Caco-2 (cell line): ENCODE results near the gene OR8G5. TPM values are rescaled to one million over a fixed set of nuclear protein-coding genes. Genes with fewer than 3 reads are reported as not detected.

Experiments used
- BruUV-seq: library from RNA; stranded (reverse); fragments of 400-500 nt; replicated peaks from 2 replicates; lab custom pipeline; 2021; lab: Mats Ljungman, UMichigan
- CTCF ChIA-PET: fragments of 300-600 bp; sonication (Branson Sonifier 250); formaldehyde crosslinking; loops from one replicate; lab custom pipeline; 2022; ENCODE audit warnings: antibody characterized with exemption; lab: Charles Lee
- POLR2A ChIA-PET: fragments of 300-600 bp; sonication (Branson Sonifier 250); formaldehyde crosslinking; loops from one replicate; lab custom pipeline; 2022; ENCODE audit warnings: antibody characterized with exemption; lab: Charles Lee
- DNase-seq, 2 experiments: peaks; one replicate each; pipeline versions ENCODE4 v3.0.0 to v3.0.0-alpha.2; 2020 to 2022
- H3K27me3 ChIP-seq: replicated peaks from 2 replicates; pipeline ENCODE4 v1.6.0; 2011; ENCODE audit warnings: low read length; ENCODE audit not compliant: control insufficient read depth, insufficient read depth
- H3K36me3 ChIP-seq: 2 replicates; pipeline ENCODE4 v1.5.1; 2011; ENCODE audit warnings: low read length; ENCODE audit not compliant: control insufficient read depth, insufficient read depth
- H3K4me1 ChIP-seq: fragments of 250-450 bp; sonication (Bioruptor Pico); 2 replicates; pipeline ENCODE4 v1.5.1; 2020; ENCODE audit warnings: mild to moderate bottlenecking
- H3K4me3 ChIP-seq: 2 replicates; pipeline ENCODE4 v1.5.1; 2011; ENCODE audit warnings: low read depth, mild to moderate bottlenecking, control low read depth, low read length
- H3K9me3 ChIP-seq: fragments of 250-450 bp; sonication (Bioruptor Pico); 2 replicates; pipeline ENCODE4 v1.5.1; 2020; ENCODE audit warnings: mild to moderate bottlenecking, moderate library complexity
- H3K27ac Mint-ChIP-seq: one replicate; pipeline ENCODE4 v1.8.0; 2022; ENCODE audit warnings: mixed read lengths; ENCODE audit not compliant: unreplicated experiment
- H3K27me3 Mint-ChIP-seq: one replicate; pipeline ENCODE4 v1.8.0; 2022; ENCODE audit warnings: mixed read lengths; ENCODE audit not compliant: insufficient read depth, unreplicated experiment
- H3K36me3 Mint-ChIP-seq: one replicate; pipeline ENCODE4 v1.8.0; 2022; ENCODE audit warnings: mild to moderate bottlenecking, mixed read lengths; ENCODE audit not compliant: insufficient read depth, unreplicated experiment
- H3K4me1 Mint-ChIP-seq: one replicate; pipeline ENCODE4 v1.8.0; 2022; ENCODE audit warnings: low read depth, mixed read lengths; ENCODE audit not compliant: unreplicated experiment
- H3K4me3 Mint-ChIP-seq: one replicate; pipeline ENCODE4 v1.8.0; 2022; ENCODE audit warnings: mild to moderate bottlenecking, moderate library complexity, mixed read lengths; ENCODE audit not compliant: unreplicated experiment
- H3K9me3 Mint-ChIP-seq: one replicate; pipeline ENCODE4 v1.8.0; 2022; ENCODE audit warnings: mixed read lengths; ENCODE audit not compliant: unreplicated experiment
- CTCF ChIP-seq, 2 experiments: fragments of 200-600 bp in 1 of 2; IDR thresholded peaks; 1 replicate in 1 of 2; 2 replicates in 1 of 2; pipeline versions ENCODE4 v1.5.1 to v1.8.0; 2011 to 2022; ENCODE audit warnings: antibody characterized with exemption in 1 of 2, control low read depth in 1 of 2, inconsistent platforms in 1 of 2, low read depth in 1 of 2, low read length in 1 of 2, mild to moderate bottlenecking in 1 of 2, moderate library complexity in 1 of 2; ENCODE audit not compliant: insufficient read depth in 1 of 2, severe bottlenecking in 1 of 2, unreplicated experiment in 1 of 2
- intact Hi-C: fragments of 100-400 bp; cut with micrococcal nuclease; formaldehyde crosslinking; loops from one replicate; pipeline ENCODE4 v1.10.0; 2022; ENCODE audit not compliant: unreplicated experiment
- total RNA-seq: library from RNA; stranded (reverse); gene quantifications from 2 replicates; pipeline ENCODE4 v1.2.3, GENCODE V29; 2022

The OR8G5 gene
- total RNA-seq, 1 experiment from 2014 or later = not detected

GRCh38 chr11:124294687-124295086 lies 38.5 kb downstream of the OR8G5 start:
- POLR2A ChIA-PET = no interaction called here
- DNase-seq = no peak
- Histone ChIP-seq H3K4me3 (no peak overlapping the region), H3K9me3 (no peaks in the 10 kb centered on the region), H3K4me1 (no peaks in the 10 kb centered on the region), H3K27me3 (no peaks in the 10 kb centered on the region), H3K36me3 (no peaks in the 10 kb centered on the region)
- H3K9me3 Mint-ChIP-seq = no peaks in the 10 kb centered on the region
- TF ChIP-seq CTCF (IDR thresholded peaks at IDR 0.05; ENCODE audit: insufficient read depth in 1 of 2, low read depth in 1 of 2, low read length in 1 of 2, severe bottlenecking in 1 of 2, unreplicated experiment in 1 of 2) = no peak
- no peaks in the 10 kb centered on the region for H3K36me3 Mint-ChIP-seq
- H3K4me3 Mint-ChIP-seq = no peak overlapping the region
- CTCF ChIA-PET = no interaction called here
- intact Hi-C loops = no loop called here
- H3K27ac Mint-ChIP-seq = no peak overlapping the region
- no TSS peak for BruUV-seq
- H3K4me1 Mint-ChIP-seq = no peaks in the 10 kb centered on the region
- H3K27me3 Mint-ChIP-seq = peaks cover 18% of the 10 kb centered on the region

GRCh38 chr11:124296016-124296415 lies 39.8 kb downstream of the OR8G5 start:
- DNase-seq = no peak
- no peak for TF ChIP-seq CTCF (IDR thresholded peaks at IDR 0.05; ENCODE audit: insufficient read depth in 1 of 2, low read depth in 1 of 2, low read length in 1 of 2, severe bottlenecking in 1 of 2, unreplicated experiment in 1 of 2)
- intact Hi-C loops = no loop called here
- Histone ChIP-seq H3K4me1 (no peaks in the 10 kb centered on the region; the same call in 1 of the 2 replicates), H3K4me3 (no peak overlapping the region), H3K9me3 (no peaks in the 10 kb centered on the region), H3K36me3 (no peaks in the 10 kb centered on the region), H3K27me3 (no peaks in the 10 kb centered on the region)
- Mint-ChIP-seq H3K27me3 (peaks cover 22% of the 10 kb centered on the region), H3K36me3 (no peaks in the 10 kb centered on the region), H3K27ac (no peak overlapping the region), H3K4me1 (no peaks in the 10 kb centered on the region), H3K9me3 (no peaks in the 10 kb centered on the region), H3K4me3 (no peak overlapping the region)
- CTCF ChIA-PET = no interaction called here
- BruUV-seq = no TSS peak
- POLR2A ChIA-PET = no interaction called here

GRCh38 chr11:124297921-124298320 lies 41.7 kb downstream of the OR8G5 start:
- H3K4me3 Mint-ChIP-seq = no peak overlapping the region
- Histone ChIP-seq H3K9me3 (no peaks in the 10 kb centered on the region), H3K4me3 (no peak overlapping the region), H3K4me1 (no peaks in the 10 kb centered on the region; the same call in 1 of the 2 replicates), H3K27me3 (no peaks in the 10 kb centered on the region), H3K36me3 (no peaks in the 10 kb centered on the region)
- ChIA-PET CTCF (no interaction called here), POLR2A (no interaction called here)
- no peak for DNase-seq
- H3K4me1 Mint-ChIP-seq = no peaks in the 10 kb centered on the region
- no peak overlapping the region for H3K27ac Mint-ChIP-seq
- intact Hi-C loops = no loop called here
- H3K27me3 Mint-ChIP-seq = peaks cover 18% of the 10 kb centered on the region
- no peaks in the 10 kb centered on the region for H3K36me3 Mint-ChIP-seq
- no peak for TF ChIP-seq CTCF (IDR thresholded peaks at IDR 0.05; ENCODE audit: insufficient read depth in 1 of 2, low read depth in 1 of 2, low read length in 1 of 2, severe bottlenecking in 1 of 2, unreplicated experiment in 1 of 2)
- BruUV-seq = no TSS peak
- no peaks in the 10 kb centered on the region for H3K9me3 Mint-ChIP-seq
